Activated T-cell treated with anti-CD3 and anti-CD28 coated beads, Interleukin-2, amount 50 U/mL, for 24 hours (primary cell): ENCODE measurements around the gene TRIM39.

ENCODE experiments used
- DNase-seq: peaks from one replicate; pipeline ENCODE4 v3.0.0-alpha.2; 2020
- H3K27ac Mint-ChIP-seq: 2 replicates; pipeline ENCODE4 v1.8.0; 2020; ENCODE audit warnings: mild to moderate bottlenecking, mixed read lengths
- H3K27me3 Mint-ChIP-seq: 2 replicates; pipeline ENCODE4 v1.8.0; 2020; ENCODE audit warnings: mixed read lengths
- H3K36me3 Mint-ChIP-seq: 2 replicates; pipeline ENCODE4 v1.8.0; 2020; ENCODE audit warnings: low read depth, mixed read lengths
- H3K4me1 Mint-ChIP-seq: 2 replicates; pipeline ENCODE4 v1.8.0; 2020; ENCODE audit warnings: low read depth, mixed read lengths
- H3K4me3 Mint-ChIP-seq: 2 replicates; pipeline ENCODE4 v1.8.0; 2020; ENCODE audit warnings: mild to moderate bottlenecking, moderate library complexity, mixed read lengths
- H3K9me3 Mint-ChIP-seq: 2 replicates; pipeline ENCODE4 v1.8.0; 2020; ENCODE audit warnings: mixed read lengths

Gene TRIM39

DNA sequence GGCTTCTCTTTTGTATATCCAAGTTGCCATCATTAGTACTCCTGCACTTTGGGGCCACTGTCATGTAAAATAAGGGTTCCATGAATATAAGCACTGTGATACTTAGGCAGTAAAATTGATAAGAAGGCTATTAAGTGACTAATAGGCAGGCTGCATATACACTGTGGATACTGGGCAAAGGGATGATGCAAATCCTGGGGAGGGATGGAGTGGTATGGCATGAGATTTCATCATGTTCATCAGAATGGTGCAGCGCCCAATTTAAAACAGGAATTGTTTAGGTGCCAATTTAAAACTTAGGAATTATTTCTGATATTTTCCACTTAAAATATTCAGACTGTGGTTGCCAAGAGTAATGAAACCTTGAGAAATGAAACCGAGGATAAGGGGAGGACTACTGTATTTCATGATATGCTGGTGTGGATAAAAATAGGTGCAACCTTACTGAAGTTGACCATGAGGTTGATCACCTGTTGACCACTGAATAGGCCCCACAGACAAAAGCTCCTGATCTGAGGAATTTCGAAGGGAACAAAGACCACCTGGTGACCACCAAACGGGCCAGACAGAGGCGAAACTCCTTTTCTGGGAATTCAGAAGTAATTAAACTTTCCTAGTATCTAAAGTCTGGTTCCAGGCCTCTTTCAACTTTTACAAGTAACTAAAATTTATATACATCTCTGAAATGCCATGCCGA lies 4.9 kb upstream of the TRIM39 start:
- Mint-ChIP-seq H3K4me3 (peak overlapping the region; percentile 63), H3K4me1 (peaks cover 75% of the 10 kb centered on the region), H3K27ac (peak overlapping the region; percentile 87), H3K27me3 (no peaks in the 10 kb centered on the region), H3K9me3 (no peaks in the 10 kb centered on the region), H3K36me3 (peaks cover 80% of the 10 kb centered on the region)
- no peak for DNase-seq

DNA sequence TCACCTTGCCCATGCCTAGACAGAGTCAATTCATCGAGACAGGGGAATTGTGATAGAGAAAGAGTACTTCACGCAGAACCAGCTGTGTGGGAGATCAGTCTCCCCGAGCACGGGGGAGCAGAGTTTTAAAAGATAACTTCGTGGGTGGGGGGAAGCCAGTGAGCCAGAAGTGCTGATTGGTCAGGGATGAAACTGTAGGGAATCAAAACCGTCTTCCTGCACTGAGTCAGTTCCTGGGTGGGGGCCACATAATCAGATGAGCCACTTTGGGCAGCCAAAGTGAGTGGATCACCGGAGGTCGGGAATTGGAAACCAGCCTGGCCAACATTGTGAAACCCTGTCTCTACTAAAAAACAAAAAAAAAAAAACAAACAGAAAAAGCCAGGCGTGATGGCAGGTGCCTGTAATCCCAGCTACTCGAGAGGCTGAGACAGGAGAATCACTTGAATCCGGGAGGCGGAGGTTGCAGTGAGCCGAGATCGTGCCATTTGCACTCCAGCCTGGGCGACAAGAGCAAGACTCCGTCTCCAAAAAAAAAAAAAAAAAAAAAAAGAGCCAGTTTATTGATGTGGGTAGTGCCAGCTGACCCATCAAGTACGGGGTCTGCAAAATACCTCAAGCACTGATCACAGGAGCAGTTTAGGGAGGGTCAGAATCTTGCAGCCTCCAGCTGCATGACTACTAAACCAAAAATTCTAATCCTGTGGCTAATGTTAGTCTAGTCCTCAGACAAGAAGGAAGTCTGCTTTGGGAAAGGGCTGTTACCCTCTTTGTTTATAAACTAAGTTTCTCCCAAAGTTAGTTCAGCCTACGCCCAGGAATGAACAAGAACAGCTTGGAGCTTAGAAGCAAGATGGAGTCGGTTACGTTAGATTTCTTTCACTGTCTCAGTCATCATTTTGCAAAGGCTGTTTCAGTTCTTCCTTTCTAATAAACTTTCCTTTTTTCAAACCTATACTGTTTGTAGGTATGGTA lies 3.9 kb upstream of the TRIM39 start:
- peak; percentile 40 for DNase-seq
- Mint-ChIP-seq H3K4me1 (peaks cover 77% of the 10 kb centered on the region), H3K9me3 (no peaks in the 10 kb centered on the region), H3K36me3 (peaks cover 80% of the 10 kb centered on the region), H3K27me3 (no peaks in the 10 kb centered on the region), H3K4me3 (peak overlapping the region; percentile 63), H3K27ac (peak overlapping the region; percentile 87)

- Mint-ChIP-seq H3K27ac (peak overlapping the region; percentile 87), H3K9me3 (no peaks in the 10 kb centered on the region), H3K36me3 (peaks cover 78% of the 10 kb centered on the region), H3K4me3 (peak overlapping the region; percentile 92), H3K27me3 (no peaks in the 10 kb centered on the region), H3K4me1 (peaks cover 76% of the 10 kb centered on the region)
- no peak for DNase-seq
Measured at GRCh38 chr6:30323806-30324205, 2.9 kb upstream of the TRIM39 start.

- Mint-ChIP-seq H3K4me3 (peak overlapping the region; percentile 92), H3K27ac (peak overlapping the region; percentile 99), H3K27me3 (no peaks in the 10 kb centered on the region), H3K4me1 (peaks cover 72% of the 10 kb centered on the region), H3K36me3 (peaks cover 83% of the 10 kb centered on the region), H3K9me3 (no peaks in the 10 kb centered on the region)
- DNase-seq = no peak
Measured at GRCh38 chr6:30325150-30325872, 1.4 kb upstream of the TRIM39 start.

DNA sequence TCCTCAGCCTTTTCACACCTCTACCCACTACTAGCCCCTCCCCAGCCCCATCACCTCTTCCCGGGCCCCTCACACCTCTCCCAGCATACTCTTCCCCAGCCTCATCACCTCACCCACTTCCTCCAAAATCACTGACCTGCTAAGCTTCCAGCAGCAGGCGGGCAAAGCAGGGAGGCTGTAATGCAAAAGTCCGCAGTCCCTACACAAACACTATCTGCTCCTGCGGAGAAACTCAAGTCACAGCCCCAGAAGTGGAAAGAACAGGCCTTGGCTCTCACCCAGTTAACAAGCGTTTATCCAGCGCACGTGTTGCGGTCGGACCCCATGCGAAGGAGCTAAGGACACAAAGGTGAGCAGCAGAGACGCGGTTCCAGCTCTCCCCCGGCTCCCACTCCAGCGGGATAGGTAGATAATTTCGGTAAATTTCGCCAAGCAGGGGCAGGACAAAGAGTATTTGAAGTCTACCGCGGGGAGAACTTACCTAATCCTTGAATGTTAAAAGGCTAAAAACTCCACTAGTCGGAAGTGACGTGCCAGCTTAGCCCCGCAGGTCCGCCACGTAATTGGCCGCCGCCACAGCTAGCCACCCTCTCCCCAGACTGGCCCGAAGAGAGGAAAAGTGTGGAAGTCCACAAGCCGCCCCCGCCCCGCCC lies 728 bp upstream of the TRIM39 start:
- peak overlapping the region; percentile 99 for H3K27ac Mint-ChIP-seq
- H3K4me3 Mint-ChIP-seq = peak overlapping the region; percentile 92
- peaks cover 85% of the 10 kb centered on the region for H3K36me3 Mint-ChIP-seq
- no peaks in the 10 kb centered on the region for H3K9me3 Mint-ChIP-seq
- no peaks in the 10 kb centered on the region for H3K27me3 Mint-ChIP-seq
- H3K4me1 Mint-ChIP-seq = peaks cover 66% of the 10 kb centered on the region
- peak; percentile 84 for DNase-seq

- Mint-ChIP-seq H3K36me3 (peaks cover 86% of the 10 kb centered on the region), H3K27ac (peak overlapping the region; percentile 95), H3K27me3 (no peaks in the 10 kb centered on the region), H3K9me3 (no peaks in the 10 kb centered on the region), H3K4me3 (peak overlapping the region; percentile 89), H3K4me1 (peaks cover 55% of the 10 kb centered on the region)
- DNase-seq = no peak
Measured at GRCh38 chr6:30327232-30327746, 562 bp downstream of the TRIM39 start.

- no peaks in the 10 kb centered on the region for H3K9me3 Mint-ChIP-seq
- no peaks in the 10 kb centered on the region for H3K27me3 Mint-ChIP-seq
- H3K36me3 Mint-ChIP-seq = peaks cover 88% of the 10 kb centered on the region
- no peak overlapping the region for H3K4me3 Mint-ChIP-seq
- peaks cover 44% of the 10 kb centered on the region for H3K4me1 Mint-ChIP-seq
- no peak overlapping the region for H3K27ac Mint-ChIP-seq
- DNase-seq = no peak
Measured at GRCh38 chr6:30328397-30328796, 1.7 kb downstream of the TRIM39 start.

DNA sequence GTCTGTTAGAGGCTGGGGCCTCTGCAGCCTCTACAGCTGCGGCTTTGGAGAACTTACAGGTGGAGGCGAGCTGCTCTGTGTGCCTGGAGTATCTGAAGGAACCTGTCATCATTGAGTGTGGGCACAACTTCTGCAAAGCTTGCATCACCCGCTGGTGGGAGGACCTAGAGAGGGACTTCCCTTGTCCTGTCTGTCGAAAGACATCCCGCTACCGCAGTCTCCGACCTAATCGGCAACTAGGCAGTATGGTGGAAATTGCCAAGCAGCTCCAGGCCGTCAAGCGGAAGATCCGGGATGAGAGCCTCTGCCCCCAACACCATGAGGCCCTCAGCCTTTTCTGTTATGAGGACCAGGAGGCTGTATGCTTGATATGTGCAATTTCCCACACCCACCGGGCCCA lies 2.6 kb downstream of the TRIM39 start:
- Mint-ChIP-seq H3K36me3 (peaks cover 90% of the 10 kb centered on the region), H3K4me3 (no peak overlapping the region), H3K27ac (no peak overlapping the region), H3K4me1 (peaks cover 36% of the 10 kb centered on the region), H3K9me3 (no peaks in the 10 kb centered on the region), H3K27me3 (no peaks in the 10 kb centered on the region)
- no peak for DNase-seq

- Mint-ChIP-seq H3K4me1 (peaks cover 23% of the 10 kb centered on the region), H3K27ac (no peak overlapping the region), H3K36me3 (peaks cover 95% of the 10 kb centered on the region)
Measured at GRCh38 chr6:30331981-30332380, 5.3 kb downstream of the TRIM39 start.

GRCh38 chr6:30334075-30334783 lies 7.5 kb downstream of the TRIM39 start:
- Mint-ChIP-seq H3K4me1 (peaks cover 6% of the 10 kb centered on the region), H3K4me3 (no peak overlapping the region), H3K27ac (no peak overlapping the region), H3K27me3 (no peaks in the 10 kb centered on the region), H3K9me3 (no peaks in the 10 kb centered on the region), H3K36me3 (peaks cover 97% of the 10 kb centered on the region)
- DNase-seq = no peak

More at GRCh38 chr6:30331981-30332380, 5.3 kb downstream of the TRIM39 start:
- DNase-seq = no peak
- no peaks in the 10 kb centered on the region for H3K27me3 Mint-ChIP-seq
- no peak overlapping the region for H3K4me3 Mint-ChIP-seq
- H3K9me3 Mint-ChIP-seq = no peaks in the 10 kb centered on the region

GRCh38 chr6:30340589-30341054 lies 13.9 kb downstream of the TRIM39 start:
- no peak overlapping the region for H3K4me3 Mint-ChIP-seq
- peaks cover 75% of the 10 kb centered on the region for H3K36me3 Mint-ChIP-seq
- no peaks in the 10 kb centered on the region for H3K27me3 Mint-ChIP-seq
- peaks cover 23% of the 10 kb centered on the region for H3K4me1 Mint-ChIP-seq
- no peak overlapping the region for H3K27ac Mint-ChIP-seq
- DNase-seq = no peak
- H3K9me3 Mint-ChIP-seq = no peaks in the 10 kb centered on the region

GRCh38 chr6:30341218-30341617 lies 14.5 kb downstream of the TRIM39 start:
- no peak for DNase-seq
- Mint-ChIP-seq H3K9me3 (no peaks in the 10 kb centered on the region), H3K27me3 (no peaks in the 10 kb centered on the region), H3K4me3 (no peak overlapping the region), H3K4me1 (peaks cover 29% of the 10 kb centered on the region), H3K36me3 (peaks cover 75% of the 10 kb centered on the region), H3K27ac (no peak overlapping the region)

- no peak overlapping the region for H3K27ac Mint-ChIP-seq
- no peaks in the 10 kb centered on the region for H3K9me3 Mint-ChIP-seq
- no peak overlapping the region for H3K4me3 Mint-ChIP-seq
- H3K27me3 Mint-ChIP-seq = no peaks in the 10 kb centered on the region
- DNase-seq = no peak
- peaks cover 75% of the 10 kb centered on the region for H3K36me3 Mint-ChIP-seq
- peaks cover 32% of the 10 kb centered on the region for H3K4me1 Mint-ChIP-seq
Measured at GRCh38 chr6:30341728-30342127, 15.0 kb downstream of the TRIM39 start.
